Stimulated activated naive CD8-positive, alpha-beta T cell treated with anti-CD3 and anti-CD28 coated beads, Interleukin-15, amount 100 ng/mL, for 72 hours (primary cell): ENCODE data around the gene ZFP36L2.

ENCODE experiments used
- ATAC-seq: fragments of 150-1000 bp; cut with Tn5 transposase; 2 replicates; pipeline ENCODE4 v1.10.0; 2021; ENCODE audit warnings: mild to moderate bottlenecking, moderate library complexity
- DNase-seq, 2 donors: peaks; one replicate each; pipeline ENCODE4 v3.0.0; 2021 to 2022
- H3K27ac Mint-ChIP-seq, 2 donors: one replicate each; pipeline ENCODE4 v1.8.0; 2022; ENCODE audit warnings: mild to moderate bottlenecking in 2 of 2, mixed read lengths in 2 of 2, moderate library complexity in 2 of 2
- H3K27me3 Mint-ChIP-seq: one replicate; pipeline ENCODE4 v1.8.0; 2022; ENCODE audit warnings: mixed read lengths
- H3K4me1 Mint-ChIP-seq: one replicate; pipeline ENCODE4 v1.8.0; 2022; ENCODE audit warnings: mild to moderate bottlenecking, mixed read lengths
- H3K4me3 Mint-ChIP-seq, 2 donors: one replicate each; pipeline ENCODE4 v1.8.0; 2022; ENCODE audit warnings: mild to moderate bottlenecking in 2 of 2, mixed read lengths in 2 of 2, moderate library complexity in 1 of 2
- H3K9me3 Mint-ChIP-seq, 2 donors: one replicate each; pipeline ENCODE4 v1.8.0; 2022; ENCODE audit warnings: mixed read lengths in 2 of 2

Gene ZFP36L2

GRCh38 chr2:43210467-43211303 lies 15.7 kb downstream of the ZFP36L2 start:
- Mint-ChIP-seq H3K27me3 (no peaks in the 10 kb centered on the region), H3K4me1 (peaks cover 55% of the 10 kb centered on the region), H3K27ac (peak overlapping the region; percentile 48 to 88), H3K9me3 (no peaks in the 10 kb centered on the region), H3K4me3 (no peak overlapping the region)
- peak in 1 of 2 donors; percentile 46 for DNase-seq
- ATAC-seq = peak; percentile 77

GRCh38 chr2:43210125-43210466 lies 16.3 kb downstream of the ZFP36L2 start:
- ATAC-seq (no peak), DNase-seq (no peak)
- H3K27me3 Mint-ChIP-seq = no peaks in the 10 kb centered on the region

GRCh38 chr2:43209204-43209717 lies 17.1 kb downstream of the ZFP36L2 start:
- H3K27ac Mint-ChIP-seq = no peak overlapping the region
- no peaks in the 10 kb centered on the region for H3K27me3 Mint-ChIP-seq
- peaks cover 55% of the 10 kb centered on the region for H3K4me1 Mint-ChIP-seq
- H3K9me3 Mint-ChIP-seq = no peaks in the 10 kb centered on the region
- no peak for ATAC-seq
- DNase-seq = no peak
- no peak overlapping the region for H3K4me3 Mint-ChIP-seq

More at GRCh38 chr2:43210125-43210466, 16.3 kb downstream of the ZFP36L2 start:
- peaks cover 55% of the 10 kb centered on the region for H3K4me1 Mint-ChIP-seq
- no peaks in the 10 kb centered on the region for H3K9me3 Mint-ChIP-seq
- H3K4me3 Mint-ChIP-seq = no peak overlapping the region
- H3K27ac Mint-ChIP-seq = peak overlapping the region in 1 of 2 donors; percentile 60

GRCh38 chr2:43207553-43208300 lies 18.7 kb downstream of the ZFP36L2 start:
- H3K4me1 Mint-ChIP-seq = peaks cover 56% of the 10 kb centered on the region
- no peak for DNase-seq
- no peak overlapping the region for H3K27ac Mint-ChIP-seq
- ATAC-seq = no peak
- H3K9me3 Mint-ChIP-seq = no peaks in the 10 kb centered on the region
- H3K27me3 Mint-ChIP-seq = no peaks in the 10 kb centered on the region
- peak overlapping the region in 1 of 2 donors; percentile 22 for H3K4me3 Mint-ChIP-seq

- DNase-seq = no peak
- no peaks in the 10 kb centered on the region for H3K9me3 Mint-ChIP-seq
- peaks cover 52% of the 10 kb centered on the region for H3K4me1 Mint-ChIP-seq
- no peak overlapping the region for H3K4me3 Mint-ChIP-seq
- no peak overlapping the region for H3K27ac Mint-ChIP-seq
- no peak for ATAC-seq
- H3K27me3 Mint-ChIP-seq = no peaks in the 10 kb centered on the region
These were observed 19.8 kb downstream of the ZFP36L2 start for GRCh38 chr2:43206602-43207001.

- Mint-ChIP-seq H3K9me3 (no peaks in the 10 kb centered on the region), H3K27me3 (no peaks in the 10 kb centered on the region), H3K4me3 (no peak overlapping the region), H3K27ac (no peak overlapping the region), H3K4me1 (peaks cover 48% of the 10 kb centered on the region)
- ATAC-seq = no peak
- DNase-seq = no peak
These were observed 23.0 kb downstream of the ZFP36L2 start for GRCh38 chr2:43203373-43203772.

- Mint-ChIP-seq H3K27me3 (no peaks in the 10 kb centered on the region), H3K27ac (no peak overlapping the region), H3K9me3 (no peaks in the 10 kb centered on the region), H3K4me3 (no peak overlapping the region), H3K4me1 (peaks cover 48% of the 10 kb centered on the region)
- no peak for DNase-seq
- no peak for ATAC-seq
These were observed 24.1 kb downstream of the ZFP36L2 start for GRCh38 chr2:43202289-43202688.

- Mint-ChIP-seq H3K27me3 (no peaks in the 10 kb centered on the region), H3K9me3 (peaks cover 2 to 3% of the 10 kb centered on the region in 2 donors), H3K27ac (no peak overlapping the region), H3K4me3 (no peak overlapping the region), H3K4me1 (peaks cover 50% of the 10 kb centered on the region)
- ATAC-seq (no peak), DNase-seq (no peak)
These were observed 24.9 kb downstream of the ZFP36L2 start for GRCh38 chr2:43201497-43201896.

GRCh38 chr2:43201016-43201415 lies 25.4 kb downstream of the ZFP36L2 start:
- peaks cover 4 to 6% of the 10 kb centered on the region in 2 donors for H3K9me3 Mint-ChIP-seq
- H3K4me3 Mint-ChIP-seq = no peak overlapping the region
- peaks cover 49% of the 10 kb centered on the region for H3K4me1 Mint-ChIP-seq
- ATAC-seq = no peak
- H3K27ac Mint-ChIP-seq = no peak overlapping the region
- H3K27me3 Mint-ChIP-seq = no peaks in the 10 kb centered on the region
- no peak for DNase-seq

- H3K27ac Mint-ChIP-seq = no peak overlapping the region
- no peak overlapping the region for H3K4me3 Mint-ChIP-seq
- no peak for DNase-seq
- H3K4me1 Mint-ChIP-seq = peaks cover 53% of the 10 kb centered on the region
- no peak for ATAC-seq
- H3K27me3 Mint-ChIP-seq = no peaks in the 10 kb centered on the region
- peaks cover 4 to 6% of the 10 kb centered on the region in 2 donors for H3K9me3 Mint-ChIP-seq
These were observed 26.6 kb downstream of the ZFP36L2 start for GRCh38 chr2:43199492-43200488.

- Mint-ChIP-seq H3K27ac (peak overlapping the region in 1 of 2 donors; percentile 41), H3K4me3 (no peak overlapping the region), H3K4me1 (peaks cover 63% of the 10 kb centered on the region), H3K9me3 (peaks cover 4 to 6% of the 10 kb centered on the region in 2 donors), H3K27me3 (no peaks in the 10 kb centered on the region)
- no peak for ATAC-seq
- DNase-seq = no peak
These were observed 28.1 kb downstream of the ZFP36L2 start for GRCh38 chr2:43198263-43198662.

- Mint-ChIP-seq H3K27me3 (no peaks in the 10 kb centered on the region), H3K4me1 (peaks cover 70% of the 10 kb centered on the region), H3K4me3 (peak overlapping the region; percentile 24 to 64), H3K27ac (no peak overlapping the region), H3K9me3 (peaks cover 4 to 6% of the 10 kb centered on the region in 2 donors)
- ATAC-seq (no peak), DNase-seq (no peak)
These were observed 28.9 kb downstream of the ZFP36L2 start for GRCh38 chr2:43197588-43197896.

GRCh38 chr2:43196768-43197587 lies 29.4 kb downstream of the ZFP36L2 start:
- ATAC-seq (no peak), DNase-seq (no peak)
- Mint-ChIP-seq H3K27ac (peak overlapping the region; percentile 51 to 92), H3K4me3 (peak overlapping the region; percentile 64 to 73), H3K4me1 (peaks cover 76% of the 10 kb centered on the region), H3K27me3 (no peaks in the 10 kb centered on the region), H3K9me3 (peaks cover 4 to 6% of the 10 kb centered on the region in 2 donors)

- peak; percentile 20 for ATAC-seq
These were observed 32.1 kb downstream of the ZFP36L2 start for GRCh38 chr2:43194121-43194869.

More at GRCh38 chr2:43194121-43194869, 32.1 kb downstream of the ZFP36L2 start:
- Mint-ChIP-seq H3K4me3 (peak overlapping the region; percentile 79 to 84), H3K9me3 (peaks cover 4 to 6% of the 10 kb centered on the region in 2 donors), H3K27ac (peak overlapping the region; percentile 91 to 93), H3K4me1 (peaks cover 68% of the 10 kb centered on the region), H3K27me3 (no peaks in the 10 kb centered on the region)
- DNase-seq = no peak
